ENCODE measurements around the gene GRN. TPM values are rescaled to one million over a fixed set of nuclear protein-coding genes. Genes with fewer than 3 reads are reported as not detected.

Gene GRN
- total RNA-seq, 1 donor from 2014 or later: 904 TPM

DNA sequence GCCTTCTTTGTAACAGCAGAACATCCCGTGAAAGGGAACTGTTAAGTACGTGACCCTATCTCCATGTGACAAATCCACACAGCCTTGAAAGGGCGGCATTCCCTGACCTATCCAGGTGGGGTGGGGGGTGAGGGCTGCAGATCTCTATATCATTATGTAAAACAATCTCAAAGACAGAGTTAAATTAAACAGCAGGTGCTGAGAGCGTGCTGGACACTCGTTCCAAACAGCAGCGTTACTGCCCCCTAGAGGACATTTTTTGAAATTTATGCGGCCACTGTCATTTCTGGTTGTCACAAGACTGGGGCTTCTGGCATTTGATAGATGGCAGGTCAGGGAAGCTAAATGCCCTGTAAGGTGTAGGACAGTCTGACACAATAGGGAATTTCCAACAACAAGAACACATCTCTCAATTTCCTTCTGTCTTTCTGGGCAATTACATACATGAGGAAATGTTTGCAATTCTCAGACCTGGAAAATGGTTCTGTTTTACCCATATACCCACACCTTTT is 13.8 kb upstream of the GRN start:
- H3K27ac Mint-ChIP-seq (ENCODE audit: unreplicated experiment): no peak overlapping the region
- H3K27me3 Mint-ChIP-seq (ENCODE audit: unreplicated experiment): peaks cover 11% of the 10 kb centered on the region
- TF ChIP-seq CTCF (IDR thresholded peaks at IDR 0.05; ENCODE audit: unreplicated experiment): peak; percentile 91
- H3K36me3 Mint-ChIP-seq (ENCODE audit: low read depth, unreplicated experiment): no peaks in the 10 kb centered on the region
- H3K4me1 Mint-ChIP-seq (ENCODE audit: unreplicated experiment): peaks cover 2% of the 10 kb centered on the region
- peak; percentile 72 for DNase-seq (ENCODE audit: low spot score)
- no peaks in the 10 kb centered on the region for H3K9me3 Mint-ChIP-seq (ENCODE audit: unreplicated experiment)
- H3K4me3 Mint-ChIP-seq (ENCODE audit: unreplicated experiment): no peak overlapping the region

DNA sequence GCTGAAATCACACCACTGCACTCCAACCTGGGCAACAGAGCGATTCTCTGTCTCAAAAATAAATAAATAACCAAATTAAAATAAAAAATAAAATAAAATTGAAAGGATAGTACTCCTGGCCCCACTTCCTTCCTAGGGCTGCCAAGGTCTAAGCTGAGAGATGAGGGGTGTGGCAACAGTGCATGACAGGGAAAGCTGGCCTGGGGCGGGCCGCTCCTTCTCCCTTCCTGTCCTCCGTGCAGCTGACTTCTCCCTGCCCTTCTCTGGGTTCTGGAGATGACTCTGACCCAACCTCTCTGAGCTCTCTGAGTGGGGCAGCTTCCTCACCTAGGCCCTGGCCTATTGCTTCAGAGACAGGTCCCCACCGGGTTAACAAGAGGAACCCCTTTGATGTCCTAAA is 11.7 kb upstream of the GRN start:
- no peak overlapping the region for H3K27ac Mint-ChIP-seq (ENCODE audit: unreplicated experiment)
- no peak for TF ChIP-seq CTCF (IDR thresholded peaks at IDR 0.05; ENCODE audit: unreplicated experiment)
- peaks cover 7% of the 10 kb centered on the region for H3K27me3 Mint-ChIP-seq (ENCODE audit: unreplicated experiment)
- no peaks in the 10 kb centered on the region for H3K36me3 Mint-ChIP-seq (ENCODE audit: low read depth, unreplicated experiment)
- no peak overlapping the region for H3K4me3 Mint-ChIP-seq (ENCODE audit: unreplicated experiment)
- no peaks in the 10 kb centered on the region for H3K9me3 Mint-ChIP-seq (ENCODE audit: unreplicated experiment)
- H3K4me1 Mint-ChIP-seq (ENCODE audit: unreplicated experiment): no peaks in the 10 kb centered on the region
- no peak for DNase-seq (ENCODE audit: low spot score)

- H3K27me3 Mint-ChIP-seq (ENCODE audit: unreplicated experiment): peaks cover 7% of the 10 kb centered on the region
- H3K4me1 Mint-ChIP-seq (ENCODE audit: unreplicated experiment): no peaks in the 10 kb centered on the region
- no peak for TF ChIP-seq CTCF (IDR thresholded peaks at IDR 0.05; ENCODE audit: unreplicated experiment)
- no peaks in the 10 kb centered on the region for H3K36me3 Mint-ChIP-seq (ENCODE audit: low read depth, unreplicated experiment)
- H3K27ac Mint-ChIP-seq (ENCODE audit: unreplicated experiment): no peak overlapping the region
- H3K9me3 Mint-ChIP-seq (ENCODE audit: unreplicated experiment): no peaks in the 10 kb centered on the region
- no peak for DNase-seq (ENCODE audit: low spot score)
- no peak overlapping the region for H3K4me3 Mint-ChIP-seq (ENCODE audit: unreplicated experiment)
These were observed 10.8 kb upstream of the GRN start for GRCh38 chr17:44334315-44334714.

DNA sequence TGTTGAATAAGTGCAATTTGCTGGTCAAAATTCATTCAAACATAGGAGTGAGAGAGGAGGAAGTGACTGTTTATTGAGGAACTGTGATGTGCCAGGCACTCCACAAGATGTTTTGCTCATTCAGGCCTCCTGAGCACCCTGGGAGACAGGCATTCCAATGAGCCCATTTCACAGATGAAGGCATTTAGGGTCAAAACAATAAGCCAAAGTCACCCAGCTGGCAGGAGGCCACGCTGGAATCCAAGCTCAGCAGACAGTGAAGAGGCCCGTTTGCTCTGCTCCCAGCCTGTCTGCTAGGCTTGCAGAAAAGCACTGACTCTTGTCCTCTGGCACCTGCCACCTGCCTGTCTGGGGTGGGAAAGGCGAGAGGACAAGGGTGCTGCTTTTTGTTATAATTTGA is 10.4 kb upstream of the GRN start:
- Mint-ChIP-seq H3K4me1 (ENCODE audit: unreplicated experiment) (no peaks in the 10 kb centered on the region), H3K4me3 (ENCODE audit: unreplicated experiment) (no peak overlapping the region), H3K9me3 (ENCODE audit: unreplicated experiment) (no peaks in the 10 kb centered on the region), H3K27me3 (ENCODE audit: unreplicated experiment) (peaks cover 7% of the 10 kb centered on the region), H3K27ac (ENCODE audit: unreplicated experiment) (no peak overlapping the region), H3K36me3 (ENCODE audit: low read depth, unreplicated experiment) (no peaks in the 10 kb centered on the region)
- no peak for TF ChIP-seq CTCF (IDR thresholded peaks at IDR 0.05; ENCODE audit: unreplicated experiment)
- no peak for DNase-seq (ENCODE audit: low spot score)

GRCh38 chr17:44335564-44335963 is 9.5 kb upstream of the GRN start:
- DNase-seq (ENCODE audit: low spot score): no peak
- Mint-ChIP-seq H3K27me3 (ENCODE audit: unreplicated experiment) (peaks cover 7% of the 10 kb centered on the region), H3K4me3 (ENCODE audit: unreplicated experiment) (no peak overlapping the region), H3K36me3 (ENCODE audit: low read depth, unreplicated experiment) (no peaks in the 10 kb centered on the region), H3K27ac (ENCODE audit: unreplicated experiment) (no peak overlapping the region), H3K9me3 (ENCODE audit: unreplicated experiment) (no peaks in the 10 kb centered on the region), H3K4me1 (ENCODE audit: unreplicated experiment) (no peaks in the 10 kb centered on the region)
- TF ChIP-seq CTCF (IDR thresholded peaks at IDR 0.05; ENCODE audit: unreplicated experiment): no peak
